Nephron (organoid): ENCODE data around the gene DENND6B.

Experiments
- H3K27ac Mint-ChIP-seq, 3 experiments: 2 replicates each; pipeline ENCODE4 v1.8.0; 2020; ENCODE audit warnings: mixed read lengths in 3 of 3, mild to moderate bottlenecking in 2 of 3, moderate library complexity in 1 of 3
- H3K27me3 Mint-ChIP-seq: 2 replicates; pipeline ENCODE4 v1.8.0; 2021; ENCODE audit warnings: low read depth, mild to moderate bottlenecking, moderate library complexity, mixed read lengths
- H3K36me3 Mint-ChIP-seq: 2 replicates; pipeline ENCODE4 v1.8.0; 2020; ENCODE audit warnings: low read depth, mixed read lengths
- H3K4me1 Mint-ChIP-seq: 2 replicates; pipeline ENCODE4 v1.8.0; 2020; ENCODE audit warnings: mixed read lengths
- H3K4me3 Mint-ChIP-seq, 3 experiments: 2 replicates each; pipeline ENCODE4 v1.8.0; 2020; ENCODE audit warnings: mild to moderate bottlenecking in 3 of 3, mixed read lengths in 3 of 3, moderate library complexity in 2 of 3
- H3K9me3 Mint-ChIP-seq: 2 replicates; pipeline ENCODE4 v1.8.0; 2020; ENCODE audit warnings: mixed read lengths
- TF ChIP-seq, protein P1 (sequence below), 3 experiments: fragments of 200-600 bp; sonication (generic); IDR thresholded peaks; one replicate each; pipeline ENCODE4 v1.5.0; 2021; ENCODE audit warnings: antibody characterized with exemption in 3 of 3; ENCODE audit not compliant: unreplicated experiment in 3 of 3

The DENND6B gene

DNA sequence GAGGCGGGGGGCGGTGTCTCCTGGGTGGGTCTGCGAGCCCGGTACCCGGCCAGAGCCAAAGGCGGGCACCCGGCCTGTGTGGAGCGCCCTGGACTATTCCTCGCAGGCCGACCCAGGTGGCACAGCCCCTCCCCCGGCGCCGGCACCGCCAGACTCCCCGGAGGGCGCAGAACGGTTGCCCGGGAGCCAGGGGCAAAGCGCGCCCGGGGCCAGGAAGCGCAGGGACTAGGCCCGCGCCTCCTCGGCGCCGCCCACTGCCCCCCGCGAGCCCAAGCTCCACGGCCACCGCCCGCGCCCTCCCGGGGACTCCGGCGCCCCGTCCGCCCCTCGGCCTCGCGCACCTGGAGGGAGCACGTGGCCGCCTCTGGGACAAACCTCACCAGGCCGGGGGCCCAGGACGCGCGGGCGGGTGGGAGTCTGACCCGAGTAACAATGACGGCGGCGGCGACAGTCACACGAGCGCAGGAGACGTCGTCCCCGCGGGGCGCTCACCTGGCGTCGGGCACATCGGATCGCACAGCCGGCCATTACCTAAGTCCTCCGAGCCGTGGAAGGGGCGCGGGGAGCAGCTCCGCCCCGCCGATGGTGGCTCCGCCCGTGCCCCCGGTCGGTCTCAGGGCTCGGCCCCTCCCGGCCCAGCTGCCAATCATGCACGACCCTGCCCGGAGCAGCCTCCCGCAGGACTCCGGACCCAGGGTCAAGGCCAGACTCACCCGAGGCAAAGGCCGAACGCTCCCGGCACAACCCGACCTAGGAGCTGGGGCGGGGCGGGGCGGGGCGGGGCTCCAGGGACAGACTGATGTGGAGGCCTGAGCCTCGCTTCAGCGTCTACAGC, 26.8 kb downstream of the DENND6B start:
- H3K27ac Mint-ChIP-seq, result no peak overlapping the region
- H3K36me3 Mint-ChIP-seq, result no peaks in the 10 kb centered on the region
- H3K4me3 Mint-ChIP-seq, result no peak overlapping the region
- TF ChIP-seq, protein P1, sequence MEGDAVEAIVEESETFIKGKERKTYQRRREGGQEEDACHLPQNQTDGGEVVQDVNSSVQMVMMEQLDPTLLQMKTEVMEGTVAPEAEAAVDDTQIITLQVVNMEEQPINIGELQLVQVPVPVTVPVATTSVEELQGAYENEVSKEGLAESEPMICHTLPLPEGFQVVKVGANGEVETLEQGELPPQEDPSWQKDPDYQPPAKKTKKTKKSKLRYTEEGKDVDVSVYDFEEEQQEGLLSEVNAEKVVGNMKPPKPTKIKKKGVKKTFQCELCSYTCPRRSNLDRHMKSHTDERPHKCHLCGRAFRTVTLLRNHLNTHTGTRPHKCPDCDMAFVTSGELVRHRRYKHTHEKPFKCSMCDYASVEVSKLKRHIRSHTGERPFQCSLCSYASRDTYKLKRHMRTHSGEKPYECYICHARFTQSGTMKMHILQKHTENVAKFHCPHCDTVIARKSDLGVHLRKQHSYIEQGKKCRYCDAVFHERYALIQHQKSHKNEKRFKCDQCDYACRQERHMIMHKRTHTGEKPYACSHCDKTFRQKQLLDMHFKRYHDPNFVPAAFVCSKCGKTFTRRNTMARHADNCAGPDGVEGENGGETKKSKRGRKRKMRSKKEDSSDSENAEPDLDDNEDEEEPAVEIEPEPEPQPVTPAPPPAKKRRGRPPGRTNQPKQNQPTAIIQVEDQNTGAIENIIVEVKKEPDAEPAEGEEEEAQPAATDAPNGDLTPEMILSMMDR (IDR thresholded peaks at IDR 0.05; ENCODE audit: unreplicated experiment in 3 of 3), result no peak
- no peaks in the 10 kb centered on the region for H3K27me3 Mint-ChIP-seq
- H3K9me3 Mint-ChIP-seq, result no peaks in the 10 kb centered on the region
- H3K4me1 Mint-ChIP-seq, result peaks cover 45% of the 10 kb centered on the region

DNA sequence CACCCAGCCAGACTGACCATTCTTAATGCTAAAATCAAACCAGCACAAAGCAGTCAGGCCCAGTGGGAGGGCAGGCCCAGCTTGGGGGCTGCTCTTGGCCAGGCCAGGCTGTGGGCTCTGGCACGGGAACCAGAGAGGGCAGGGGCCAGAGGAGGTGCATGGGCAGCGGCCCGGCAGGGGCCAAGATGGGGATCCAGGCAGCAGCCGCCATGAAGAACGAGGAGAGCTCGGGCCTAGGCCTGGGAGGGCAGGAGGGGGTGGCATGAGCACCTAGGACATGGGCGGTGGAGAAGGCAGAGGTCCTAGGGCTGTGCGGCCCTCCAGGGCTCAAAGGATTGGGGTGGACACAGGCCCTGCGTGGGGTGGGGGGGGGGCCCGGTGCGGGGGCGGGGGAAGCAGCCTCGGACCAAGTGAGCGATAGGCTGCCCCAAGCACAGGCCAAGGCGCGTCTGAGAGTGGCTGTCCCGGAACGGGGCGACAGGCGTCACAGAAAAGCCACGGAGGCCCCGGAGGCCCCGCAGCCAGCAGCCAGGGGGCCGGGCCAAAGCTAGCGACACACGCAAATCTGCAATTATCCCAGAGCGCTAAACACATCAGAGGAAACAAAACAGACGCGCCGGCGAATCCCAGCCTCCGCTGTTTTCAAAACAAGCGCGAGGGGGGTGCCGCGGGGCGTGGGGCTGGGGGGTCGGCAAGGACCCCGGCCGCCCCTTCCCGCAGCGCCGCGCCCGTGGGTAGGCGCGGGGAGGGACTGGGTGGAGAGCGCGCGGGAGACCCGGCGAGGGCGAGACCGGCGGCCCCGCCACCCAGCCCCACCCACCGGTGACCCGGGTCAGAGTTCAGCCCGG, 27.7 kb downstream of the DENND6B start:
- Mint-ChIP-seq H3K4me3 (peak overlapping the region; percentile 35 to 57 (median 47)), H3K9me3 (no peaks in the 10 kb centered on the region), H3K36me3 (no peaks in the 10 kb centered on the region), H3K4me1 (peaks cover 41% of the 10 kb centered on the region), H3K27me3 (no peaks in the 10 kb centered on the region), H3K27ac (no peak overlapping the region)
- TF ChIP-seq, protein P1 (IDR thresholded peaks at IDR 0.05; ENCODE audit: unreplicated experiment in 3 of 3), result no peak

DNA sequence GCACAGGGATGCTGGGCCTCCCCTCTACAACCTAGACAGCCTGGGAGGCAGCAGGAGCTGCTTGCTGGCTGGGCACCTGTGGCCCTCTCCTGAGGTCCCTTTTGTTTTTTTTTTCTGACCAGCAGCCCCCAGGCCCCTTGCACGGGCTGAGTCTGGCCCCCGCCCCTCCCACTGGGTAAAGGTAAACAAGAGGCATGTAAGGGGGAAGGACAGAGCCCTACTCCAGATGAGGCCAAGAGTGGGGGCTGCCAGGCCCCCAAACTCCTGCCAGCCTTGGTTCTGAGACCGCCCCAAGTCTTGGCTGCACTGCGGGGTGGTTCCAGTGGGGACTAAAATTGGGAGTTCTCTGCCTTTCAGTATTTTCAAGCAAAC, 28.6 kb downstream of the DENND6B start:
- H3K4me3 Mint-ChIP-seq, result no peak overlapping the region
- peak overlapping the region in 1 of 3 experiments; percentile 22 for H3K27ac Mint-ChIP-seq
- no peaks in the 10 kb centered on the region for H3K9me3 Mint-ChIP-seq
- H3K36me3 Mint-ChIP-seq, result no peaks in the 10 kb centered on the region
- TF ChIP-seq, protein P1 (IDR thresholded peaks at IDR 0.05; ENCODE audit: unreplicated experiment in 3 of 3), result no peak
- no peaks in the 10 kb centered on the region for H3K27me3 Mint-ChIP-seq
- peaks cover 35% of the 10 kb centered on the region for H3K4me1 Mint-ChIP-seq

DNA sequence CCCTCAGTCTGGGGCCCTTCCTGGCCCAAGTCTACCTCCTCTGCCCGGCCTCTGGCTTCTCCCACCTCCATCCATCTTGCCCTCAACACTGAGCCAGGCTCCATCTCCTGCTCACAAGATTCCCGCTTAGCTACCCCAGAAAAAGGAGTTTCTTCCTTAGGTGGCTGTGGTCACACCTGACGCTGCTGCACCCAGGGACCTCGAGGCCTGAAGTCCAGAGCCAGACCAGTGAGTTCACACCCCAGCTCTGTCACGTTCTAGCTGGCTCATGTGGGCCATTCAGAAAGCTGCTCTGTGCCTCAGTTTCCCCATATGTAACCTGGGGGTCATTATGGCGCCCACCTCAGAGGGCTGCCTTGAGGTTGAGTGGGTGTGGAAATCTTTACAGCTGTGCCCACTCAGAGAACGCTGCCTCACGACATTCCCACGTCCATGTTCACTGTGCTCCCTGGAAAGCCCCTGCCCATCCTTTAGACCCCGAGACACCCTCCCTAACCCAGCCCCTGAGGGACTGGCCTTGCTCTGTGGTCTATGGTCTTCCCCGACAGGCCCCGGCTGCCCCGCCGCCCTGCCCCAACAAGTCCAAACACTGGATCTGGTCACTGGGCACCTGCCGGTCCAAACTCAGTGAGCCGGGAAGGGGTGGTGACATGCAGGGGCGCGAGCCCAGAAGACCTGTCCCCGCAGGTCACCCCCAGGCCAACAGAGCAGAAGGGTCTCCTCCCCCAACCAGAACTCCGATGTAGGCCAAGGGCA, 29.1 kb downstream of the DENND6B start:
- Mint-ChIP-seq H3K27me3 (no peaks in the 10 kb centered on the region), H3K4me3 (peak overlapping the region; percentile 16 to 25 (median 20)), H3K4me1 (peaks cover 33% of the 10 kb centered on the region), H3K36me3 (peaks cover 1% of the 10 kb centered on the region), H3K9me3 (no peaks in the 10 kb centered on the region), H3K27ac (peak overlapping the region; percentile 36 to 84 (median 40))
- TF ChIP-seq, protein P1 (IDR thresholded peaks at IDR 0.05; ENCODE audit: unreplicated experiment in 3 of 3), result no peak

DNA sequence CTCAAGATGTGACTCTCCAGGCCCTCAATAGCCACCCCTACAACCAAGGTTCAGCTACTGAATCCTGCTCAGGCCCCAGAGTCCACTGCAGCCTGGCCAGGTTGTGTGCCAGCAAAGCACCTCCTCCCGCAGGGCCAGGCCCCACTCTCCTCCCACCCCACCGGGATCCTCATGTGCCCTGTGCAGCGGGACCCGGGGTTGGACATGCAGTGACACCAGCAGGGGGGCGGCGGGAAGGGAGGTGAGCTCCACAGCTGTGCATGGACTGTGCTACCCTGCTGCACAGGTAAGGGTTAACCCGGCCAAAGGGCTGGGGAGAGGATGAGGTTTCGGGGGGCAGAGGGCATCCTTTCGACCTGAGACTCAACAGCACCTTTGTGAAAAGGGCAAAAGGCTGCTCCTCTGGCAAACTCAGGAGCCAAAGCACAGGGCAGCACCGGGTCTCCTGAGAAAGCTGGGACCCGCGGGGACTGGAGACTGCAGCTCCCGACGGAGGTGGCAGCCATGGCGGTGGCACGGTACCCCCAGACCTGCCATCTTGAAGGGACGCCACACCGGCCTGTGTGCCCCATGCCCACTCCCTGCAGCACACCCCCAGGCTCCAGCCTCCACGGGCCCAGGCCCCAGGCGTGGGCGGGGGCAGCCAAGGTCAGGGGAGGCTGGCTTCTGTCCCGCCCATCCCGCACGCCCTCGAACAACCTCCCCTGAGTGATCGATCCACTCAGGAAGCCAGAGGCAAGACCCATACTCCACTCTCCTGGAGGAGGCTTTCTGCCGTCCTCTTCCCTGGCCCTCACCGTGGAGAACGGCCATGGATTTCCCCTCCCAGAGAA, 29.9 kb downstream of the DENND6B start:
- Mint-ChIP-seq H3K27me3 (no peaks in the 10 kb centered on the region), H3K4me3 (peak overlapping the region in 1 of 3 experiments; percentile 20), H3K4me1 (peaks cover 28% of the 10 kb centered on the region), H3K36me3 (peaks cover 4% of the 10 kb centered on the region), H3K27ac (peak overlapping the region; percentile 36 to 84 (median 40)), H3K9me3 (no peaks in the 10 kb centered on the region)
- TF ChIP-seq, protein P1 (IDR thresholded peaks at IDR 0.05; ENCODE audit: unreplicated experiment in 3 of 3), result no peak
